SK-N-DZ (cell line): ENCODE results near the gene WDPCP. TPM values are rescaled to one million over a fixed set of nuclear protein-coding genes. Genes with fewer than 3 reads are reported as not detected.
"Not testable (repeated sequence)": the region's sequence is repeated elsewhere in the genome, so short reads cannot be mapped to it uniquely, and the experiment has no call there.

Experiments
- DNase-seq: peaks from one replicate; pipeline ENCODE4 v3.0.0-alpha.2; 2015; ENCODE audit warnings: low spot score
- polyA plus RNA-seq, 2 experiments: library from polyadenylated mRNA; depleted of rRNA; stranded (reverse); fragments of >200 nt; gene quantifications; 2 replicates each; pipeline ENCODE4 v1.2.3, GENCODE V29; 2014

The WDPCP gene
- 2.2 and 5.4 TPM in 2 replicates for polyA plus RNA-seq (2014; cell fraction: cytosol; rRNA removed)
- 3.2 and 7.6 TPM in 2 replicates for polyA plus RNA-seq (2014; cell fraction: nucleus; rRNA removed)

GRCh38 chr2:63588385-63589147 is at the start of gene WDPCP, which contains the start of gene MDH1:
Gene WDPCP (minus strand): TSS chr2:63588477. CDS start chr2:63588271, 206 bp downstream.
Gene MDH1 (plus strand): TSS chr2:63588963. CDS start chr2:63589044, 81 bp downstream.
- DNase-seq: peak; percentile 100

- DNase-seq: no peak
These were observed 44.1 kb upstream of the WDPCP start for GRCh38 chr2:63632382-63632781.

GRCh38 chr2:63631501-63631900 is 43.2 kb upstream of the WDPCP start:
- DNase-seq: peak; percentile 94

- no peak for DNase-seq
These were observed 40.2 kb upstream of the WDPCP start for GRCh38 chr2:63628403-63628942.

- no peak for DNase-seq
These were observed 39.6 kb upstream of the WDPCP start for GRCh38 chr2:63627866-63628265.

- not testable (repeated sequence) for DNase-seq
These were observed 35.5 kb upstream of the WDPCP start for GRCh38 chr2:63623763-63624162.

- no peak for DNase-seq
These were observed 34.5 kb upstream of the WDPCP start for GRCh38 chr2:63622751-63623150.

- no peak for DNase-seq
These were observed 31.1 kb upstream of the WDPCP start for GRCh38 chr2:63619328-63619727.

- no peak for DNase-seq
These were observed 29.1 kb upstream of the WDPCP start for GRCh38 chr2:63617366-63617765.

- DNase-seq: no peak
These were observed 27.0 kb upstream of the WDPCP start for GRCh38 chr2:63614983-63615945.

- DNase-seq: no peak
These were observed 26.2 kb upstream of the WDPCP start for GRCh38 chr2:63614448-63614968.

- no peak for DNase-seq
These were observed 25.2 kb upstream of the WDPCP start for GRCh38 chr2:63613391-63613901.

- DNase-seq: no peak
These were observed 22.2 kb upstream of the WDPCP start for GRCh38 chr2:63610525-63610924.

- not testable (repeated sequence) for DNase-seq
These were observed 20.6 kb upstream of the WDPCP start for GRCh38 chr2:63608865-63609264.

- no peak for DNase-seq
These were observed 16.4 kb upstream of the WDPCP start for GRCh38 chr2:63604666-63605065.

- no peak for DNase-seq
These were observed 12.7 kb upstream of the WDPCP start for GRCh38 chr2:63600881-63601460.

GRCh38 chr2:63598981-63599380 is 10.7 kb upstream of the WDPCP start:
- DNase-seq: no peak

- no peak for DNase-seq
These were observed 8.2 kb upstream of the WDPCP start for GRCh38 chr2:63596401-63596883.

- DNase-seq: no peak
These were observed 6.4 kb upstream of the WDPCP start for GRCh38 chr2:63594660-63595059.

GRCh38 chr2:63591566-63592175 is 3.4 kb upstream of the WDPCP start:
- no peak for DNase-seq
